Astrocyte (in vitro differentiated cells and primary cell): ENCODE data around the gene HLX. TPM values are rescaled to one million over a fixed set of nuclear protein-coding genes. Genes with fewer than 3 reads are reported as not detected.
A peak's percentile ranks its signal among the peaks of the same experiment; 100 is the strongest.

ENCODE experiments used
- DNase-seq: peaks from one replicate; pipeline ENCODE4 v3.0.0-alpha.2; 2010; ENCODE audit warnings: low read depth
- FAIRE-seq: peaks from 2 replicates; lab custom pipeline; 2011; peaks lifted over from hg19 to GRCh38; lab: Jason Lieb, UNC
- H2AFZ ChIP-seq: 2 replicates; pipeline ENCODE4 v1.6.0; 2012; ENCODE audit warnings: low read depth, low read length, inconsistent platforms
- H3K27ac ChIP-seq: 2 replicates; pipeline ENCODE4 v1.5.1; 2011; ENCODE audit warnings: low read depth, low read length, inconsistent platforms
- H3K27me3 ChIP-seq: 2 replicates; pipeline ENCODE4 v1.6.0; 2011; ENCODE audit warnings: low read length, inconsistent platforms; ENCODE audit not compliant: insufficient read depth
- H3K36me3 ChIP-seq: 2 replicates; pipeline ENCODE4 v1.5.1; 2011; ENCODE audit warnings: low read length, inconsistent platforms; ENCODE audit not compliant: insufficient read depth
- H3K4me1 ChIP-seq: 2 replicates; pipeline ENCODE4 v1.5.1; 2011; ENCODE audit warnings: low read length, inconsistent platforms; ENCODE audit not compliant: insufficient read depth
- H3K4me2 ChIP-seq: 2 replicates; pipeline ENCODE4 v1.6.0; 2012; ENCODE audit warnings: low read length, inconsistent platforms
- H3K4me3 ChIP-seq: 2 replicates; pipeline ENCODE4 v1.5.1; 2011; ENCODE audit warnings: low read depth, mild to moderate bottlenecking, low read length, inconsistent platforms; ENCODE audit not compliant: insufficient read depth
- H3K79me2 ChIP-seq: 2 replicates; pipeline ENCODE4 v1.6.0; 2012; ENCODE audit warnings: mild to moderate bottlenecking, low read length, inconsistent platforms; ENCODE audit not compliant: insufficient read depth
- H3K9ac ChIP-seq: 2 replicates; pipeline ENCODE4 v1.6.0; 2012; ENCODE audit warnings: mild to moderate bottlenecking, low read length, inconsistent platforms
- H3K9me3 ChIP-seq: 2 replicates; pipeline ENCODE4 v1.5.1; 2012; ENCODE audit warnings: low read depth, mild to moderate bottlenecking, low read length, inconsistent platforms; ENCODE audit not compliant: insufficient read depth
- H4K20me1 ChIP-seq: 2 replicates; pipeline ENCODE4 v1.6.0; 2012; ENCODE audit warnings: low read length, inconsistent platforms; ENCODE audit not compliant: insufficient read depth
- H3K27ac Mint-ChIP-seq: one replicate; pipeline ENCODE4 v1.8.0; 2021; ENCODE audit warnings: mild to moderate bottlenecking, mixed read lengths; ENCODE audit not compliant: unreplicated experiment
- H3K27me3 Mint-ChIP-seq: one replicate; pipeline ENCODE4 v1.8.0; 2021; ENCODE audit warnings: low read depth, mixed read lengths; ENCODE audit not compliant: unreplicated experiment
- H3K36me3 Mint-ChIP-seq: one replicate; pipeline ENCODE4 v1.8.0; 2021; ENCODE audit warnings: low read depth, mixed read lengths; ENCODE audit not compliant: unreplicated experiment
- H3K4me1 Mint-ChIP-seq: one replicate; pipeline ENCODE4 v1.8.0; 2021; ENCODE audit warnings: low read depth, mixed read lengths; ENCODE audit not compliant: unreplicated experiment
- H3K4me3 Mint-ChIP-seq: one replicate; pipeline ENCODE4 v1.8.0; 2021; ENCODE audit warnings: mild to moderate bottlenecking, moderate library complexity, mixed read lengths; ENCODE audit not compliant: unreplicated experiment
- H3K9me3 Mint-ChIP-seq: one replicate; pipeline ENCODE4 v1.8.0; 2021; ENCODE audit warnings: mild to moderate bottlenecking, mixed read lengths; ENCODE audit not compliant: unreplicated experiment
- EZH2 ChIP-seq: IDR thresholded peaks from 2 replicates; pipeline ENCODE4 v1.6.1; 2012; ENCODE audit warnings: mild to moderate bottlenecking, low read length, inconsistent platforms; ENCODE audit not compliant: insufficient read depth
- total RNA-seq: library from RNA; stranded (reverse); gene quantifications from 2 replicates; pipeline ENCODE4 v1.2.1, GENCODE V29; 2021
- TF ChIP-seq, protein P1 (sequence below): IDR thresholded peaks from 2 replicates; pipeline ENCODE4 v1.5.1; 2011; ENCODE audit warnings: low read depth, mild to moderate bottlenecking, inconsistent platforms, low read length, moderate library complexity; ENCODE audit not compliant: insufficient read depth

The HLX gene
- total RNA-seq, 1 donor from 2014 or later: 1.4 TPM

DNA sequence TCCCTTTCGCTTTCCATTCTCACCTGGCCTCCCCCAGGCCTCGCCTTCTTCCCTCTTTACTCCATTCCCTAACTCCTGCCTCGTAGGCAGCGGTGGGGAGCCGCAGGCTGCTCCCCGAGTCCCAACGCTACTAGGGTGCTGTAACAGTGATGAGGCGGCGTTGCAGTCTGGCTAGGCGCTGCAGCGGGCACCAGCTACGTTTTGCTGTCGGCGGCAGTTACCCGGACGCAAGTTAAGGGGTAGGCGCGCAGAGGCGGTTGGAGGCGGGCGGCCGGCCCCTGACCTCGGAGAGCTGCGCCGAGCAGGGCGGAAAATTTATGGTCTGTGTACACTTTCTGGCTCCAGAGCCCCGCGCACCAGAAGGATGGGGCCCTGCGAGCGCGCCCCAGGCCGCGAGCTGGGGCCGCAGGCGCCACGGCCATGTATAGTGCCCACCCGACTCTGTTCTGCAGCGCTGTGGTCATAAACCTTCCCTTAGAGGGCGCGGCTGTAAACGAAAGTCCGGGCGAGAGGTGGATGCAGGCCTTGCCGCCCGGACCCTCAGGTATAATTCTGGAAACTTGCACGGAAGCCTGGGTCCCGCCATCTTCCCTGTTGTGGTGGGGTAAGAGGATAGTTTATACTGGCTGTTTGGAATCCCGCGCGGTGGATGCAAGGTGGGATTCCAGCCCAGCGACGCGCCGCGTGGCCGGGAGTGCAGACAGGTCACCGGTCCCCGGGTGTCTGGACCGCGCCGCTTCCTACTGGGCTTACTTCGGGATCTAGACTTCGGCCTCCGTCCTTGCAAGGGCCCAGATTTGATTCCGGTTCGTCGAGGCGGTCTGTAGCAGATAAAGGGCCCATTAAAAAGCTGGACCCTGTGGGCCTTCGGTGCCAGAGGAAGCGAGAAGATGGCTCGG, 15.0 kb downstream of the HLX start:
- Histone ChIP-seq H3K4me2 (peak overlapping the region; percentile 86), H3K4me1 (peaks cover 11% of the 10 kb centered on the region), H3K9me3 (peaks cover 17% of the 10 kb centered on the region), H3K27me3 (peaks cover 73% of the 10 kb centered on the region), H4K20me1 (no peaks in the 10 kb centered on the region), H3K36me3 (no peaks in the 10 kb centered on the region), H3K79me2 (no peaks in the 10 kb centered on the region), H3K4me3 (peak overlapping the region; percentile 49), H3K27ac (no peak overlapping the region), H3K9ac (no peak overlapping the region), H2AFZ (peak overlapping the region; percentile 62)
- no peak for FAIRE-seq
- Mint-ChIP-seq H3K27ac (no peak overlapping the region), H3K4me3 (peak overlapping the region; percentile 45), H3K4me1 (peaks cover 2% of the 10 kb centered on the region), H3K27me3 (peaks cover 96% of the 10 kb centered on the region), H3K9me3 (peaks cover 47% of the 10 kb centered on the region), H3K36me3 (peaks cover 4% of the 10 kb centered on the region)
- peak; percentile 87 for TF ChIP-seq EZH2
- TF ChIP-seq, protein P1, sequence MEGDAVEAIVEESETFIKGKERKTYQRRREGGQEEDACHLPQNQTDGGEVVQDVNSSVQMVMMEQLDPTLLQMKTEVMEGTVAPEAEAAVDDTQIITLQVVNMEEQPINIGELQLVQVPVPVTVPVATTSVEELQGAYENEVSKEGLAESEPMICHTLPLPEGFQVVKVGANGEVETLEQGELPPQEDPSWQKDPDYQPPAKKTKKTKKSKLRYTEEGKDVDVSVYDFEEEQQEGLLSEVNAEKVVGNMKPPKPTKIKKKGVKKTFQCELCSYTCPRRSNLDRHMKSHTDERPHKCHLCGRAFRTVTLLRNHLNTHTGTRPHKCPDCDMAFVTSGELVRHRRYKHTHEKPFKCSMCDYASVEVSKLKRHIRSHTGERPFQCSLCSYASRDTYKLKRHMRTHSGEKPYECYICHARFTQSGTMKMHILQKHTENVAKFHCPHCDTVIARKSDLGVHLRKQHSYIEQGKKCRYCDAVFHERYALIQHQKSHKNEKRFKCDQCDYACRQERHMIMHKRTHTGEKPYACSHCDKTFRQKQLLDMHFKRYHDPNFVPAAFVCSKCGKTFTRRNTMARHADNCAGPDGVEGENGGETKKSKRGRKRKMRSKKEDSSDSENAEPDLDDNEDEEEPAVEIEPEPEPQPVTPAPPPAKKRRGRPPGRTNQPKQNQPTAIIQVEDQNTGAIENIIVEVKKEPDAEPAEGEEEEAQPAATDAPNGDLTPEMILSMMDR: no peak
- DNase-seq: no peak

DNA sequence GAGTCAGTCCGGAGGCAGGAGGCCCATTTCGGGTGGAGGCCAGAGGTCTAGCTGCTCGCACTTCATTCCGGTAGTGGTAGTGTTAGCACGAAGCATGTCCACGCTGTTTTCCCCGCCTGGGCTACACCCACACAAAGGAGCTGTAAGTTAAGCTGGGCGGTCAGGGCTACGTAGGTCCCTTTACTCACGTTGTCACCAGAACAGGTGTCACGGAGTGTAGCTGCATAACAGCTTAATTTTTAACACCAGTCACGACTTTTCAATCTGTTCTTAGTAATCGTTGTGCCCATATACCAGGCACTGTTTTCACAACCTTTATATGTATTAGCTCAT, 15.6 kb downstream of the HLX start:
- H3K4me3 ChIP-seq: peak overlapping the region; percentile 49
- peaks cover 4% of the 10 kb centered on the region for H3K36me3 Mint-ChIP-seq

More for the DNA sequence above, 15.6 kb downstream of the HLX start:
- H3K4me1 Mint-ChIP-seq: peaks cover 2% of the 10 kb centered on the region
- H3K27me3 ChIP-seq: peaks cover 67% of the 10 kb centered on the region
- no peak overlapping the region for H2AFZ ChIP-seq
- no peak for TF ChIP-seq EZH2
- TF ChIP-seq, protein P1: no peak
- no peak overlapping the region for H3K27ac ChIP-seq
- no peak overlapping the region for H3K27ac Mint-ChIP-seq
- H3K4me2 ChIP-seq: peak overlapping the region; percentile 86
- DNase-seq (no peak), FAIRE-seq (no peak)
- peaks cover 96% of the 10 kb centered on the region for H3K27me3 Mint-ChIP-seq
- H3K4me1 ChIP-seq: peaks cover 11% of the 10 kb centered on the region
- peaks cover 45% of the 10 kb centered on the region for H3K9me3 Mint-ChIP-seq
- no peak overlapping the region for H3K9ac ChIP-seq
- H3K36me3 ChIP-seq: no peaks in the 10 kb centered on the region
- H3K4me3 Mint-ChIP-seq: no peak overlapping the region
- H4K20me1 ChIP-seq: no peaks in the 10 kb centered on the region
- H3K9me3 ChIP-seq: peaks cover 17% of the 10 kb centered on the region
- H3K79me2 ChIP-seq: no peaks in the 10 kb centered on the region
